ENCODE data around the gene FERMT3.
"Not testable (repeated sequence)": the region's sequence is repeated elsewhere in the genome, so short reads cannot be mapped to it uniquely, and the experiment has no call there.

FERMT3 gene

GRCh38 chr11:64237484-64237951 lies 31.0 kb downstream of the FERMT3 start:
- no peak for DNase-seq

GRCh38 chr11:64238076-64238475 lies 31.6 kb downstream of the FERMT3 start:
- DNase-seq, result no peak

- DNase-seq, result no peak
Observed at GRCh38 chr11:64238999-64239398, 32.5 kb downstream of the FERMT3 start.

DNA sequence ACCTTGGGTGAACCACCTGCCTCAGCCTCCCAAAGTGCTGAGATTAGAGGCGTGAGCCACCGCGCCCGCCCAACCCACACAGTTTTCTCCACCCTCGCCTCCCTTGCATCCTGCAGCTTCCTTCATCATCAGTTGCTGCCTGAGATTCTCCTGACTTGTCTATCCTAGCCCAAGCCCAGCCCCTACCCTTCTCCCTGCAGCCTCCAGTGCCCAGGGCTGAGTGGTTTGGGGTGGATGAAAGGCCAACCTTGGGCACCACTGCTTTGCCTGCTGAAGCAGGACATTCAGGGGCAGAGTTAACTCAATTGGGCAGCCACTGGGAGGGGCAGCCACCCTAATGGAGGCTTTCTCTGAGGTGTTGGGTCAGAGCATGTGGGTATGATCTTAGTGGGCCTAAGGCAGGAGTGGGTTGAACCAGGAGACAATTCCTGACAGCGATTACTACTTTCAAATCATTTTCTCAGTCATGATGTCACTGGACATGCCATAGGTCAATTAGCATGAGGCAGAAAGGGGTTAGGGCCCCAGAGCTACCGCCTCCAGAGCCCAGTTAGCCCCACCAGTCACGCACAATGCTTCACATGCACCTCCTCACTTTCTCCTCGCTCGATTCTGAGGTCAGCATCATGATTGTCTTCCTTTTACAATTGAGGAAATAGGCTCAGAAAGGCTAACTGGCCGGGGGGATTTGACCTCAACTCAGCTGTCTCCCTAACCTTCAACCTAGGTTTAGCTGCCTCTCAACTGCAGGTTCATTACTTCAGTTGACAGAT lies 33.3 kb downstream of the FERMT3 start:
- no peak for DNase-seq

- peak; percentile 98 for DNase-seq
Observed at GRCh38 chr11:64240435-64241240, 34.1 kb downstream of the FERMT3 start, which contains the start of gene FKBP2. Gene FKBP2 (plus strand): TSS chr11:64241095. CDS start chr11:64242388, 1,293 bp downstream.

DNA sequence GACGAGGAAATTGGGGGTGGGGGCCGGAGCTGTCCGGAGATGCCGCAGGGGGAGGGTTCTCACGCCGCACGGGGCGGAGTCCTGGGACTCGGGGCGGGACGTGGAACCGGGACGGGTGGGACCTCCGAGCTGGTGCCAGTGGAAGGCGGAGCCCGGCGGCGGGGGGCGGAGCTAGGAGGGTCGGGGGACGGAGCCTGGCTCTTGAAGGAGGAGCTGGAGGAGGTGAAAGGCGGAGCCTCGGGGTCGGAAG lies 34.6 kb downstream of the FERMT3 start:
- no peak for DNase-seq

DNA sequence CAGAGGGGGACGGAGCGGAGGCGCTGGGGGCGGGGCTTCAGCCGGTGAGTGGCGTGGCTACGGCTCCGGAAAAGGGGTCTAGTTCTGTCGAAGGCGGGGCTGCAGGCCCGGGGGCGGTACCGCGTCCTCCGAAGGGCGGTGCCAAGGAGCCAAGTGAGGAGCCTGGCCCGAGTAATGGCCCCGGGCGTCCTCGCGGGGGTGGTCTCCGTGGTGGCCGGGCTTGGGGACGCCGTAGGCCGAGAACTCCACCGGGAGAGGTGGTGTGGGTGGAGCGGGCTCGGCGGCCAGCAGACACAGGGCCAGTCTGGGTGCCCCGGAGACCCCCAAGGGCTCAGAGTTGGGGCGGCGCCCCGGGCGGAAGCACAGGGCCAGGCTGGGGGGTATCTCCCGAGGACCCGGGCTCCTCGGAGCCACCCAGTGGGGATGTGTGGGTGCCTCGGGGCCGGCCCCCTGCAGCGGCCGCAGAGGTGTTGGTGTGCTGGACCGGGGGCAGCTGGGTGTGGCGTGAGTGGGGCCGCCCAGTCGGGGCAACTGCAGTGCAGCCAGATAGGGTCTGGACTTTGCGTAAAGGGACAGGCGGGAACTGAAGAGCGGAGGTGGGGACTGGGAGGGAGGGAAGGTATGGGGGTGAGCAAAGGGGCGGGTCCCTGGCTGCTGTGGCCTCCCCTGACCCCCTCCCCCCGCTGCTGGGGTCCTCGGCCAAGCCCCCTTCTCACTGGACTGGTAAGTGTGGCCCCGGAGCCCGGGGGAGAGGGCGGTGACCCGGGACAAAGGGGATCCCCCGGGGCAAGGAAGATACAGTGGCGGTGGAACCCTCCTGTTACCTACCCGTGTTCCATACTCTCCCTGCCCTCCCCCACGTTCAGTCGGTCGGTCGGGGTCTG lies 35.2 kb downstream of the FERMT3 start:
- peak; percentile 99 for DNase-seq

DNA sequence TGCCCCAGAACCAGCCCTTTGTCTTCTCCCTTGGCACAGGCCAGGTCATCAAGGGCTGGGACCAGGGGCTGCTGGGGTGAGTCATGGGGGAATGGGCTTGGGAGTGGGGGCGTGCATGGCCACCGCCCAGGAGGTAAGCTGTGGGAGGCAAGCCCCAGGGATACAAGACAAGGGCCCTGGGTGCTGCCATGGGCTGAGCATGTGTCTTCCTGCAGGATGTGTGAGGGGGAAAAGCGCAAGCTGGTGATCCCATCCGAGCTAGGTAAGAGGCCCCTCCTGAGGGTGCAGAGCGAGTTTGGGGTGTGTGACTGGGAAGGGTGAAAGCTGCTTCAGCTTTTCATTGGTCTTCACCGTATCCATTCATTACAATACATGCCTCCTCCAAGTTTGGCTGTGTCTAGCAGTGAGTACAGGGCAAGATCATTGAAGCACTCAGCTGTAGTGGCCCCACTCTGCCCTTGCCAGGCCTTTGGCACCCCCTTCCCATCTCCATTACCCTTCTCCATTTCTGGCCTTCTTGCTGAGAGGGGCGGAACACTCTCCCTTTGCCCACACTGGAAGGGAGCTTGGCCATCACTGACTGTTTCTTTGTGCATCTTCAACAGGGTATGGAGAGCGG lies 36.8 kb downstream of the FERMT3 start:
- DNase-seq, result no peak

- DNase-seq, result no peak
Observed at GRCh38 chr11:64244107-64244506, 37.6 kb downstream of the FERMT3 start.

GRCh38 chr11:64244966-64245365 lies 38.4 kb downstream of the FERMT3 start:
- DNase-seq, result no peak

DNA sequence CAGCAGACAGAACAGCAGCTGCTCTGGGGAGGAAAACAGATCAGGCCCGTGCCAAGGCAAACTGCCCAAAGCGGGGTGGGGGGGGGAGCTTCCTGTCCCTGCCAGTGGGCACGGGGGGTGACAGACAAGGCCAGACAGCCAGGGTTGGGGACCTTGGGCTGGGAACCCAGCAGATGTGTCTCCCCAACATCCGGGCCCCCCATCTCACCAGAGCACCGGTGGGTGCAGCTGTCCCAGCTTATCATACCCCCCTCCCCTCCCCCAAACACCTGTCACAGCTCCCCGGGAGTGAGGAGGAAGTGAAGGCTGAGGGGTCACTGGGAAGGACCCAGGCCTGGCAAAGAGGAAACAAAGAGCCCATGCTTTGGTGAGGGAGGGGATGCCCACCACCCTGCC lies 38.9 kb downstream of the FERMT3 start:
- no peak for DNase-seq

- peak; percentile 87 for DNase-seq
Observed at GRCh38 chr11:64245797-64246620, 39.5 kb downstream of the FERMT3 start.

- DNase-seq, result not testable (repeated sequence)
Observed at GRCh38 chr11:64246621-64246870, 40.0 kb downstream of the FERMT3 start.

DNA sequence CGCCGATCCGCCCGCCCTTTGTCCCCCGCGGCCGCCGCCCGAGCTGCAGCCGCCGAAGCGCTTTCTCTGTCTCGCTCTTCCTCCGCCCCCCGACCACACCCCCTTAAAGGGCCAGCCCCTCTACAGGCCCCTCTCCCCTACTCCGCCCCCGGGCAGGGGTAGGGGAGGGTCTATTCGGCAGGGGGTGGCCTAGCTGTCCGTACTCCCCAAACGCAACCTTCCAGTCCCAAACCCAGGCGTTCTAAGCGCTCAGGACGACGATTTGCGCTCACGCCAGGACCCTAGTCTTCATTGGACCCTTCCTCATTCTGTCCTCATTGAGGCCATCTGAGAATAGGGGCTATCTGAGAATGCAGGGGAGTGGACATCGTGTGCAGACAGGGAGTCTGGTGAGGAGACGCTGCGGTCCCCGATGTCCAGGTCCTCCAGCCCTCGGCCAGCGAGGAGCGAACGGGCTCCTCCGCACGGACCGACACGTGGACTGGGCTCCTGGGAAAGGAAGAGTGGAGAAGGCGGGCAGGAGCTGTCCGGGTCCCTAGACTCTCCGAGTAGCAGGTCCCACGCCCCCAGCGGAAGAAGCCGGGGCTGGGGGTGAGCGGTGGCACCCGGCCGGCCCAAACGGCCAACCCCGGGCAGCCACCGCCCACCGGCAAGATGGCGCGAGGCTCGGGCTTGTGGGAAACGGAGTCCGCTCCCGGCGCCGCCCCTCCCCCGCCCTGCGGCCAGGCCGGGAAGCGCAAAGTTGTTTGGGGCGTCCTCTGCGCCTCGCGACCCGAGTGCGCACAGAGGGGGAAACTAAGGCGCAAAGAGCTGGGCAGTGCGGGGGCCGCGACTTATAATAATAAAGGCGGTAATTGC lies 40.6 kb downstream of the FERMT3 start, which contains the start of gene PPP1R14B:
TSS of gene PPP1R14B (minus strand) at position 73 of the 858 bp plus-strand sequence. CDS start 270 bp downstream, outside the sequence.
- peak; percentile 89 for DNase-seq

- DNase-seq, result no peak
Observed at GRCh38 chr11:64247729-64248531, 41.4 kb downstream of the FERMT3 start.

GRCh38 chr11:64248578-64248977 lies 42.1 kb downstream of the FERMT3 start:
- DNase-seq, result no peak

DNA sequence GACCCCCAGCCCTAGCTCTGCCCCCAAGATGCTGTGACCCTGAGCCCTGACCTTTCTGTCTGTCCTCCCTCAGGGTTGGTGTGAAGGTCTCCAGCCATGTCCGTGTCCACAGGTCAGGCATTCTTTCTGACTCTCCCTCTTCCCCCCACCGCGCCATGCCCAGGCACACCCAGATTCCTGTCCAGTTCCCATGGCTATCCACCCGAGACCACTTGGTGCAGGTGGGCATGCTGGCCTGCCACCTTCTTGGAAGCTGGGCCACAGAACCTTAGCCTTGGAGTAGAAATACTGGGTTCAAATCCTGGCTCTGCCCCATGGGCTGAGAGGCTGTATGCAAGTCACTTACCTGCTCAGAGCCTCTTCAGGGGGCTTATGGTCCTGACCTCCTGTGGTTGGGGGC lies 42.5 kb downstream of the FERMT3 start:
- DNase-seq, result no peak

DNA sequence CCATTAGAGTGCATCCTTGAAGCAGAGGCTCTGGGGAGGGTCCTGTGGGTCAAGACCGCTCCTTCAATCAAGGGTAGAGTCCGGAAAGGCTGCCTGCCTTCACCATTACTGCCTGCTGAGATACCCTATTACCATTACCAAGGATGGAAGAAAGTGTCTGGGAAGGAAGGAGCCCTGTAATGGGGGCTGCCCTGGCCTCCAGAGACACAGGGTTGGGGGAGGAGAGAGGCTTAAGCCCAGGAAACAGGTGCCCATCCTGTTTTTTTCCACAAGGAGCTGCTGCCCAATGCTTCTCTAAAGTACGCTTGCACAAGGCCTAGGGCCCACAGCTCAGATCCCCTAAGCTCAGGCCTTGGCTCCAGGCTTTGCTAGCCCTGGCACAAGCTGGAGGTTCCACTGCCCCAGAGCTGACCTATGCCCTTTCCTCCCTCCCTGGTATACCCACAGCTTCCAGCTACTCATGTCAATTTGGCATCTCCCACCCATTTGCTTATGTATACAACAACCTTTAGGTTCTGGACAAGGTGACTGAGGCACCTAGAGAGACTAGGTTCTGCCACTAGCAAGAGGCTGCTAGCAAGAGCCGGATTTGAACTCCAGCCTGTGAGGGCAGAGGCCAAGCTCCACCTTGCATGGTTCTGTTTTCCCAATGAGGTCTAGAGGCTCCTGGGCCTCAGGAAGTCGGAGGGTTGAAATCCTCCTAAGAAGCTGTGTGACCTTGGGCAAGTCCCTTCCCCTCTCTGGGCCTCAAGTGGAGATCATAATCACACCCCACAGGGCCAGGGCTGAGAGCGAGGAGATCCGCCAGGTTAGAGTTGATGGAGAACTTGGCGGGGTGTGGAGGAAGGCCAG lies 43.3 kb downstream of the FERMT3 start:
- no peak for DNase-seq

DNA sequence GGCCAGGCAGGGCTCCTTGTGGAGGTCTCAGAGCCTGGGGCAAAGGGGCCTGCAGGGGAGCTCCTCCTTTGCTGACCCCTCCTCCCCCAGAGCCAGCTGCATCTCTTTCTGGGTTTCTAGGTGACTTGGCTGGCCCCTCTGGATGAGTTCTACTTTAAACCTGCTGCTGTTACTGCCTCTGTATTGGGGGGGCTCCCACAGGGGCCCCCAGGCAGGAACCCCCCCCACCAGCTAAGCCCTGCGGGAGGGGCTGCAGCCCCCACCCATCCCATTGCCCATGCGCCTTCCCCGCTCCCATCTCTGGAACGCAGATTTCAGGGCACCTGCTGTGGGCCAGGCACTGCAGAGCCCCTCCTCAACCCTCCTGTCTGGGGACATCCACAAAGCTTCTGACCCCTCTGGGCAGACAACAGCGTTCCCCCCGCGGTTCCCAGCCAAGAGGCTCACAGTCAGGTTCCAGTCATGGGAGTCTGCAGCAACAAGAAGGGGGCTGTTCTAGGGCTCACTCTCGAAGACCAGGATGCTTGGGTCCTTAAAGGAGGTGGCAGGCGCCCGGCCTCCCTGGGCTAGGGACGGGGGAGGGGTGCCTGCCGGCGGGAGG lies 44.0 kb downstream of the FERMT3 start:
- DNase-seq, result no peak

Measured in activated naive CD4-positive, alpha-beta T cell treated with anti-CD3 and anti-CD28 coated beads, Interleukin-2, amount 50 U/mL, for 16 hours (primary cell).